HK-2 (cell line): Measurements from ENCODE around the gene MTHFR.

Experiments used
- DNase-seq: peaks from one replicate; pipeline ENCODE4 v3.0.0-alpha.2; 2018; ENCODE audit not compliant: unreplicated experiment

Gene MTHFR

GRCh38 chr1:11782127-11782708 lies 23.5 kb downstream of the MTHFR start:
- DNase-seq = no peak

GRCh38 chr1:11781297-11781696 lies 24.5 kb downstream of the MTHFR start:
- no peak for DNase-seq

- no peak for DNase-seq
Measured at GRCh38 chr1:11780380-11781147, 25.2 kb downstream of the MTHFR start.

GRCh38 chr1:11779715-11780379 lies 25.9 kb downstream of the MTHFR start:
- no peak for DNase-seq

- DNase-seq = no peak
Measured at GRCh38 chr1:11778844-11779623, 26.7 kb downstream of the MTHFR start.

- no peak for DNase-seq
Measured at GRCh38 chr1:11778336-11778735, 27.4 kb downstream of the MTHFR start.

- no peak for DNase-seq
Measured at GRCh38 chr1:11777658-11778322, 28.0 kb downstream of the MTHFR start.

- DNase-seq = no peak
Measured at GRCh38 chr1:11774753-11775152, 31.0 kb downstream of the MTHFR start.

- DNase-seq = no peak
Measured at GRCh38 chr1:11772458-11772857, 33.3 kb downstream of the MTHFR start.

- no peak for DNase-seq
Measured at GRCh38 chr1:11771481-11772043, 34.2 kb downstream of the MTHFR start.

- DNase-seq = no peak
Measured at GRCh38 chr1:11770011-11770410, 35.8 kb downstream of the MTHFR start.

- DNase-seq = no peak
Measured at GRCh38 chr1:11769274-11769673, 36.5 kb downstream of the MTHFR start.

GRCh38 chr1:11768821-11769220 lies 36.9 kb downstream of the MTHFR start:
- no peak for DNase-seq

GRCh38 chr1:11767922-11768704 lies 37.7 kb downstream of the MTHFR start:
- no peak for DNase-seq

- DNase-seq = no peak
Measured at GRCh38 chr1:11766429-11766776, 39.4 kb downstream of the MTHFR start.

- DNase-seq = no peak
Measured at GRCh38 chr1:11765661-11766428, 39.9 kb downstream of the MTHFR start.

GRCh38 chr1:11764519-11764918 lies 41.2 kb downstream of the MTHFR start:
- no peak for DNase-seq

- no peak for DNase-seq
Measured at GRCh38 chr1:11764115-11764514, 41.6 kb downstream of the MTHFR start.

- no peak for DNase-seq
Measured at GRCh38 chr1:11761988-11762406, 43.8 kb downstream of the MTHFR start, which contains the start of gene C1orf167. Gene C1orf167 (plus strand): TSS chr1:11762193. CDS start chr1:11764401, 2,208 bp downstream.

GRCh38 chr1:11761285-11761684 lies 44.5 kb downstream of the MTHFR start:
- no peak for DNase-seq
